ENCODE measurements around the gene ATP13A4.

Gene ATP13A4, protein sequence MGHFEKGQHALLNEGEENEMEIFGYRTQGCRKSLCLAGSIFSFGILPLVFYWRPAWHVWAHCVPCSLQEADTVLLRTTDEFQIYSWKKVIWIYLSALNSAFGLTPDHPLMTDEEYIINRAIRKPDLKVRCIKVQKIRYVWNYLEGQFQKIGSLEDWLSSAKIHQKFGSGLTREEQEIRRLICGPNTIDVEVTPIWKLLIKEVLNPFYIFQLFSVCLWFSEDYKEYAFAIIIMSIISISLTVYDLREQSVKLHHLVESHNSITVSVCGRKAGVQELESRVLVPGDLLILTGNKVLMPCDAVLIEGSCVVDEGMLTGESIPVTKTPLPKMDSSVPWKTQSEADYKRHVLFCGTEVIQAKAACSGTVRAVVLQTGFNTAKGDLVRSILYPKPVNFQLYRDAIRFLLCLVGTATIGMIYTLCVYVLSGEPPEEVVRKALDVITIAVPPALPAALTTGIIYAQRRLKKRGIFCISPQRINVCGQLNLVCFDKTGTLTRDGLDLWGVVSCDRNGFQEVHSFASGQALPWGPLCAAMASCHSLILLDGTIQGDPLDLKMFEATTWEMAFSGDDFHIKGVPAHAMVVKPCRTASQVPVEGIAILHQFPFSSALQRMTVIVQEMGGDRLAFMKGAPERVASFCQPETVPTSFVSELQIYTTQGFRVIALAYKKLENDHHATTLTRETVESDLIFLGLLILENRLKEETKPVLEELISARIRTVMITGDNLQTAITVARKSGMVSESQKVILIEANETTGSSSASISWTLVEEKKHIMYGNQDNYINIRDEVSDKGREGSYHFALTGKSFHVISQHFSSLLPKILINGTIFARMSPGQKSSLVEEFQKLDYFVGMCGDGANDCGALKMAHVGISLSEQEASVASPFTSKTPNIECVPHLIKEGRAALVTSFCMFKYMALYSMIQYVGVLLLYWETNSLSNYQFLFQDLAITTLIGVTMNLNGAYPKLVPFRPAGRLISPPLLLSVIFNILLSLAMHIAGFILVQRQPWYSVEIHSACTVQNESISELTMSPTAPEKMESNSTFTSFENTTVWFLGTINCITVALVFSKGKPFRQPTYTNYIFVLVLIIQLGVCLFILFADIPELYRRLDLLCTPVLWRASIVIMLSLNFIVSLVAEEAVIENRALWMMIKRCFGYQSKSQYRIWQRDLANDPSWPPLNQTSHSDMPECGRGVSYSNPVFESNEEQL

GRCh38 chr3:193554811-193555210 lies at the start of gene ATP13A4:
ATP13A4 (minus strand) TSS chr3:193554895; CDS start chr3:193554799, 96 bp downstream.
- TF ChIP-seq CTCF (IDR thresholded peaks at IDR 0.05), result no peak

DNA sequence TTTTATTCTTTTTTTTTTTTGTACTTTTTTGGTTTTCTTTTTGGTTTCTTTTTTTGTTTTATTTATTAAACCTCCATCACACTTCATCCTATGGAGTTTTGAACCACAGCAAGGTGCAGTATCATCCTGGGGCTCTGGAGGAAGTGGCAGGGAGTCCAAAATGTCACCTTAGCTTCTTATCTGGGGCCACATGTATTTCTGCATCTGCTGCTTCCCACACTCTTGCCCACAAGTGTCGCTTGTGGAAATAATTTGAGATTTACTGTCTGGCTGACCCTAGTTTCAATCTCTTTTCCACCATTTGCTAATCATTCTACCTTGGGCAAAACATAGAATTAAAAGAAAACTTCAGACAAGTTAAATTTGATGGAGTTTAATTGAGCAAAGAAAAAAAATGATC lies 44.7 kb upstream of the ATP13A4 start:
- TF ChIP-seq CTCF (IDR thresholded peaks at IDR 0.05), result no peak

DNA sequence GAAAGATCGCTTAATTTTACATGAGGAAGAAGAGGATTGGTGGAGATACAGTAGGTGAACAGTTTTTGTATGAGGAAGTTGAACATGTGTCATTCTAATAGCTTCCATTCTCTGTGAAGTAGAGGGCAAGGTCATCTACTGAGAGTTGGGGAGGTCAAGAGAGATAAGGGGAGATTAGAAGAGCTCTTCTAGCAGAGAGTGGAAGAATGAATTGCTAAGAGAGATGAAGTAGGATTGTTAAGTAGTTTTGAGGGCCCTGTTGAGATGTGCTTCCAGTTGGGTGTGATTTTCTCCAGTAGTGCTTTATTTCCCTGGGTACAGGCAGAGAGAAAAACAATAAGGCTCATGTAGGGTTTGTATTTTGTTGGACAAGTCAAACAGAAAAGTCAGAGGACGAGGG lies 43.5 kb upstream of the ATP13A4 start:
- TF ChIP-seq CTCF (IDR thresholded peaks at IDR 0.05), result no peak

GRCh38 chr3:193595939-193596487 lies 41.3 kb upstream of the ATP13A4 start:
- TF ChIP-seq CTCF (IDR thresholded peaks at IDR 0.05), result no peak

GRCh38 chr3:193594946-193595689 lies 40.4 kb upstream of the ATP13A4 start:
- TF ChIP-seq CTCF (IDR thresholded peaks at IDR 0.05), result no peak

DNA sequence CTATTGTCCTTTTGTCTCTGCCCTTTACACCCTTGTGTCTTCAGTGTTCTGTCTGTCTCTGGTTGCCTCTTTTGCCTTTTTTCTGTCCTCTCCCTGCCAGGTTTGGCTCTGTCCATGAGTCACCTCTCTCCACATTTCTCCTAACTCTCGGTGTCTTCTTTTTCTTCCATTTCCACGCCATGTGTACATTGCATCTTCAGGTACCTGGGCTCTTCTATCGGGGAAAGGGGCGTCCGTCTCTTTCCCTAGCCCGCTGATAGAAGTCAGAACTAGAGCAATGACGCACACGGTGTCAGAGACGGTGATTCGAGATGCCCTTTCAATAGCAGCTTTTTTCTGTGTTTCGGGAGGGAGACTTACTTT lies 39.0 kb upstream of the ATP13A4 start:
- TF ChIP-seq CTCF (IDR thresholded peaks at IDR 0.05), result no peak

All from LNCAP (cell line).